OCI-LY3 (cell line): ENCODE results near the gene AKT3.

ENCODE experiments used
- H2AFZ ChIP-seq: fragments of 200-600, 300-600 bp; shearing (Covaris generic); 2 replicates; pipeline ENCODE4 v1.6.0; 2014; ENCODE audit warnings: antibody characterized with exemption, low read depth, low read length
- H3K27ac ChIP-seq: fragments of 200-600, 300-600 bp; sonication (generic); 2 replicates; pipeline ENCODE4 v1.5.1; 2014; ENCODE audit warnings: mild to moderate bottlenecking, low read length, moderate library complexity, mixed read lengths
- H3K27me3 ChIP-seq: fragments of 200-600, 300-600 bp; sonication (generic); 2 replicates; pipeline ENCODE4 v1.6.1; 2014; ENCODE audit warnings: low read depth, low read length, mixed read lengths
- H3K36me3 ChIP-seq: fragments of 200-600, 300-600 bp; sonication (generic); replicated peaks from 2 replicates; pipeline ENCODE3; 2014; ENCODE audit warnings: low read depth, low read length, mixed read lengths
- H3K4me1 ChIP-seq: fragments of 300-600, 200-600 bp; sonication (generic); 2 replicates; pipeline ENCODE4 v1.6.1; 2014; ENCODE audit warnings: low read length, mixed read lengths
- H3K4me2 ChIP-seq: fragments of 200-600, 300-600 bp; sonication (generic); 2 replicates; pipeline ENCODE4 v1.6.1; 2014; ENCODE audit warnings: low read length, mixed read lengths
- H3K4me3 ChIP-seq: fragments of 300-600, 200-600 bp; sonication (generic); 2 replicates; pipeline ENCODE4 v1.5.1; 2014; ENCODE audit warnings: antibody characterized with exemption, mild to moderate bottlenecking, low read length, moderate library complexity
- H3K79me2 ChIP-seq: fragments of 300-600, 200-600 bp; shearing (Covaris generic); 2 replicates; pipeline ENCODE4 v1.6.1; 2014; ENCODE audit warnings: mild to moderate bottlenecking, low read length, mixed read lengths
- H3K9ac ChIP-seq: fragments of 300-600, 200-600 bp; shearing (Covaris generic); 2 replicates; pipeline ENCODE4 v1.6.0; 2014; ENCODE audit warnings: mild to moderate bottlenecking, low read length, moderate library complexity
- H3K9me3 ChIP-seq: fragments of 200-600, 300-600 bp; shearing (Covaris generic); 2 replicates; pipeline ENCODE4 v1.6.1; 2014; ENCODE audit warnings: low read length, mixed read lengths; ENCODE audit not compliant: insufficient read depth
- H4K20me1 ChIP-seq: fragments of 200-600, 300-600 bp; sonication (generic); 2 replicates; pipeline ENCODE4 v1.6.1; 2016; ENCODE audit warnings: low read length, mixed read lengths; ENCODE audit not compliant: insufficient read depth
- CTCF ChIP-seq: fragments of 200-600, 300-600 bp; sonication (generic); IDR thresholded peaks from 2 replicates; pipeline ENCODE4 v1.5.1; 2014; ENCODE audit warnings: antibody characterized with exemption, low read length, low read depth
- EZH2phosphoT487 ChIP-seq: fragments of 200-600 bp; shearing (Covaris generic); IDR thresholded peaks from 2 replicates; pipeline ENCODE4 v1.6.1; 2018; ENCODE audit warnings: antibody characterized with exemption, mixed run types, low read depth

Gene AKT3

DNA sequence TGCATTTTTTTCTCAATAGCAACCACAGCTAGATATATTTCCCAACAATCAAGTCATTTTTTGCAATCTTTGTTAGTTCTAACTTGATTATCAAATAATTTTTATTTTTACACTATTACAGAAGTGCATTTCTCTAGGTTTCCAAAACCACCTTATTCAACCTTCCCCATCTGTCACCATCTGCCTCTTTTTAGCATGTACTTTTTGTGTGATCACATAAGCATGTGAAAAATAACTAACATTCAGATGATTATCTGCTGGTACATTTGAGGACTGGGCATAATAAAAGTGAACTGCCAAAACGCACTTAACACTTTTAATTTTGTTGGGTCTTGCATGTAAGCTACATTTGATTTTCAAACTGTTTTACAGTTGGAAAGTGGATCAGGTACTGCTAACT is 291.5 kb downstream of the AKT3 start:
- no peaks in the 10 kb centered on the region for H3K27me3 ChIP-seq
- H3K4me1 ChIP-seq: no peaks in the 10 kb centered on the region
- no peak overlapping the region for H3K9ac ChIP-seq
- TF ChIP-seq EZH2phosphoT487: no peak
- no peak overlapping the region for H3K4me2 ChIP-seq
- no peaks in the 10 kb centered on the region for H4K20me1 ChIP-seq
- H2AFZ ChIP-seq: no peak overlapping the region
- no peak overlapping the region for H3K27ac ChIP-seq
- no peaks in the 10 kb centered on the region for H3K9me3 ChIP-seq
- H3K79me2 ChIP-seq: no peaks in the 10 kb centered on the region
- peaks cover 15% of the 10 kb centered on the region for H3K36me3 ChIP-seq
- H3K4me3 ChIP-seq: no peak overlapping the region

GRCh38 chr1:243557866-243558265 is 292.2 kb downstream of the AKT3 start:
- H3K36me3 ChIP-seq: peaks cover 15% of the 10 kb centered on the region
- no peaks in the 10 kb centered on the region for H3K9me3 ChIP-seq
- no peak overlapping the region for H2AFZ ChIP-seq
- H3K4me2 ChIP-seq: no peak overlapping the region
- no peak for TF ChIP-seq CTCF
- no peak for TF ChIP-seq EZH2phosphoT487
- H3K9ac ChIP-seq: no peak overlapping the region
- H3K4me3 ChIP-seq: no peak overlapping the region
- H3K4me1 ChIP-seq: no peaks in the 10 kb centered on the region
- H4K20me1 ChIP-seq: no peaks in the 10 kb centered on the region
- no peaks in the 10 kb centered on the region for H3K27me3 ChIP-seq
- no peak overlapping the region for H3K27ac ChIP-seq
- H3K79me2 ChIP-seq: no peaks in the 10 kb centered on the region

GRCh38 chr1:243554686-243555085 is 295.4 kb downstream of the AKT3 start:
- Histone ChIP-seq H3K27me3 (no peaks in the 10 kb centered on the region), H3K4me2 (no peak overlapping the region), H3K36me3 (no peaks in the 10 kb centered on the region), H3K4me1 (no peaks in the 10 kb centered on the region), H3K4me3 (no peak overlapping the region), H2AFZ (no peak overlapping the region), H3K9me3 (no peaks in the 10 kb centered on the region), H3K79me2 (no peaks in the 10 kb centered on the region), H4K20me1 (no peaks in the 10 kb centered on the region), H3K27ac (no peak overlapping the region), H3K9ac (no peak overlapping the region)
- TF ChIP-seq EZH2phosphoT487 (no peak), CTCF (no peak)

DNA sequence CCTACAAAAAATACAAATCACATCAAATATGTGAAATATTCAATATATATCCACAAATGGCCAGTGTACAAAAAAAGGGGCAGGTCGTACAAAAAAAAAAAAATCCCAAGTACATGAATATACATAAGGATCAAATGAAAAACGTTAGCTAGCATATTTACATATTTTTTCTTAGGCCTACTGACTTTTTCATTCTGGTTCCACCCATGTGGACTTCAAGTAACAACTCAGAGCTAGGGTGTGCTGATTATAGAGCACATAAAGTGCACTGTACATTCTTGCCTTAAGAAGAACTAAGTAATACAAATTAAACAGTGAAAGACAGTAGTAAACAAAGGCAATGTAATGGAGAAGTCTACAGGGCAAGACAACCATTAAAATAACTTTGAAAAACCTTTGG is 297.0 kb downstream of the AKT3 start:
- Histone ChIP-seq H3K79me2 (no peaks in the 10 kb centered on the region), H3K9ac (no peak overlapping the region), H3K4me1 (peaks cover 6% of the 10 kb centered on the region), H2AFZ (no peak overlapping the region), H3K36me3 (no peaks in the 10 kb centered on the region), H3K4me2 (no peak overlapping the region), H3K4me3 (no peak overlapping the region), H3K9me3 (no peaks in the 10 kb centered on the region), H3K27ac (no peak overlapping the region), H3K27me3 (no peaks in the 10 kb centered on the region), H4K20me1 (no peaks in the 10 kb centered on the region)
- TF ChIP-seq EZH2phosphoT487 (no peak), CTCF (no peak)

DNA sequence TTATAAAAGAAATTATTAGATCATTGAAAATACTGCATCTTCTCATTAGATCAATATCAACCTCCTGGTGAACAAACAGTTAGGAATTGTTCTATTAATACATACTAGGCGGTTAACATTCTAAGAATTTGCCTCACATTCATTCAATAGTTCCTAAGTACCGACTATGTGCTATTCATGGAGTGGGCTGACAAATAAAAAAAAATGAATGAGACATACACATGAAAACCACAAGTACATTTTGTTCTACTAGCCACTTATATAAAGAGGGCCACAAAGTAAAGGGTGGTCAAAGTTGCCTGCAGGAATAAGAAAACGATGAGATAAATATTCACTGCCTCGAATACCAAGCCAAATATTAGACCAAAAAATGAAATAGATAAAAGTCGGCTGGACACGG is 299.8 kb downstream of the AKT3 start:
- H3K4me3 ChIP-seq: no peak overlapping the region
- no peaks in the 10 kb centered on the region for H3K36me3 ChIP-seq
- no peak overlapping the region for H3K4me2 ChIP-seq
- H3K9ac ChIP-seq: no peak overlapping the region
- H3K27me3 ChIP-seq: no peaks in the 10 kb centered on the region
- H3K4me1 ChIP-seq: peaks cover 6% of the 10 kb centered on the region
- no peak overlapping the region for H3K27ac ChIP-seq
- no peak overlapping the region for H2AFZ ChIP-seq
- H4K20me1 ChIP-seq: no peaks in the 10 kb centered on the region
- H3K79me2 ChIP-seq: no peaks in the 10 kb centered on the region
- TF ChIP-seq CTCF (no peak), EZH2phosphoT487 (no peak)
- no peaks in the 10 kb centered on the region for H3K9me3 ChIP-seq
